GM18517 (cell line): ENCODE results near the gene RHOBTB3.
"Not testable (repeated sequence)": the region's sequence is repeated elsewhere in the genome, so short reads cannot be mapped to it uniquely, and the experiment has no call there.

Source experiments
- ATAC-seq: cut with Tn5 transposase; IDR thresholded peaks from one replicate; pipeline ENCODE4 v1.9.1; 2021; ENCODE audit warnings: mild to moderate bottlenecking, moderate library complexity; ENCODE audit not compliant: unreplicated experiment

Gene RHOBTB3

GRCh38 chr5:95730730-95731570 lies at the start of gene RHOBTB3:
TSS of gene RHOBTB3 (plus strand) at chr5:95731336. CDS start at chr5:95731683, 347 bp downstream.
- peak; percentile 39 for ATAC-seq

GRCh38 chr5:95682891-95683290 lies 48.2 kb upstream of the RHOBTB3 start, which contains the start of gene SPATA9:
TSS of gene SPATA9 (minus strand) at chr5:95682991. CDS start at chr5:95682854, 137 bp downstream.
- no peak for ATAC-seq

DNA sequence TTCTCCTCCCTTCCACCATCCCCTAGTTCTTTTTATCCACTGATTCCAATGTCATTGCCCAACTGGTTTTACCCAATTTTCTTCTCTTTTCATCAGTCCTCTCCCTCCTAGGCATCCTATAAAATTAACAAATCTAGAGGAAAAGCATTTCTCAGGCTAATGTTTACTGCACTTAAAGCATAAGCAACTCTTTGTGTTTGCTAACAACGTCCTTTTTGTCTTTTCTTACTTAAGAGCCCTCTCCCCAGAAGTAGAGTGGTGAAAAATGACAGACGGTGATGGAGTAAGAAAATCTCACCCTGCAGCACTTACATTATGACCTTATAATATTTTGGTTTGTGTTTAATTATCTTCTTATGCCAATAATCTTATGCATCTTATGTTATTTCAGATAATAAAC lies 46.8 kb upstream of the RHOBTB3 start:
- no peak for ATAC-seq

GRCh38 chr5:95686651-95687050 lies 44.5 kb upstream of the RHOBTB3 start:
- no peak for ATAC-seq

GRCh38 chr5:95689680-95690079 lies 41.5 kb upstream of the RHOBTB3 start:
- no peak for ATAC-seq

DNA sequence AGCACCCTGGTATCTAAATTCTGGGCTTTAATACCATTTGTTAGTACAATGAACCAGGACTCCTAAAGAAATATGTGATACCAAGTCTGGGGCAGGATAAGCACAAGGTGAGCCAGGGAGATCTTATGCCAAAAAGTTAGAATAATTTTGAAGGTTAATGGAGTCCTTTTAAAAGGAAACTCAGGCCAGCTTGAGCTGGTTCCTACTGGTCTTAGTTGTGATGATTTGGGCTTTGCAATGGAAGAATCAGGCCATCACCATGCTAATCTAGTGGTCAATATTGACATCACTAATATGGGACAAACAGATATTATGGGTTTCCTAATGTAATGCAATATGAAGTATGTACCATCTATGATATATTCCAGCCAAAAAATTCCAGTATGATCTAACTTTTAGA lies 40.8 kb upstream of the RHOBTB3 start:
- no peak for ATAC-seq

DNA sequence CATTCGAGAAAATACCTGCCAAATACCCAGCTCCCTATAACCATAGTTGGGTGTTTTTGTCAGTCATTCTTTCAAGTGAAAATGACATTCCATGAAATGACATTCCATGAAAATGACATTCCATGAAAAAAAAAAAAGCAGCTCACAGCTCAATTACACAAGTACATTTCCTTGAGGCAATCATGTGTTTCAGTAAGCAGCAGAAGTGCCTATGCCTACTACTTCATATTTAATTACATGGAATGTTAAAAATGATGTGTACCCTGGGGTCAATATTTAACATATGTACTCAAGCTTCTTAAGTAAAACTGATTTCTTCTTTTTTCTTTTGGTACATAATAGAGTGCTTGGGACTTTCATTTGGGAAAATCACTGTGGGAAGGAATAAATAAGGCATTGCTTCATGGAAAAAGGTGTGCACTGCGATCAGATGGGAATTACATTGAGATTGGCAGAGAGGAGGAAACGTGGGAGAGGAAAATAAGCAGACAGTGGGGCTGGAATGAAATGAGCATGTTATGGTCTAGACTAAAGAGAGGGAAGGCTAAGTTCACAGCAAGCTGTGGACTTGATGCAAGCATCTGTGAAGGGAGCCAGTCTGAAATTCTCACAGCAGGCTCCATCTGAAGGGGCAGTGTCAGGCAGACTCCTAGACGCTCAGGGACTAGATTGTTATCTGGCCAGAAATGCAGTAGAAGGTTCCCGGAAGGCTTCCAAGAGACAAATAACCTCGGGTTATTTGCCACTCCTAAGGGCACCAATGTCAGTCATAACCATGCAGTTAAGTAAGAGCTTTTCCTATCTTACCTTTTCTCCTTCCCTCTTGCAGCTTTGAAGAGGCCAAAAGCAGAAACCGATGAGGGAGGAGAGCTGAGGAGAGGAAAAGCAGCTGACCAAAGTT lies 33.1 kb upstream of the RHOBTB3 start:
- no peak for ATAC-seq

- ATAC-seq, result no peak
These were observed 31.8 kb upstream of the RHOBTB3 start for GRCh38 chr5:95699337-95699736.

DNA sequence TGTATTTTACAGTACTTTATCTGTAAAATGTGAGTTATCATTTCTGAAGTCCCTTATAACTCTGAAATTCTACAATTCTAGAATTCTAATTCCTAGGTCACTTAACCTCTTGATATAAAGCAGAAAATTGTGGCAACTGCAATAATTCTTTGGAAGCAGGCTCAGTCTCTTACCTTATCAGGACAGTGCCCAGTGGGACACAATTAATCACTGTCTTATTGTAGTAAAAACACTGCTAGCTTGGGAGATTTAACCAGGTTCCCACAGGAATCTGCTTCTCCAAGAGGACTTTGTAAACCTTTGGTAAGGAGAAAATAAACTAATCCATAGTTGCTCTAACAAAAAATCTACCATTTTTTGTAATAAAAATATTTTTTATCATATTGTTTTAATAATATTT lies 30.1 kb upstream of the RHOBTB3 start:
- no peak for ATAC-seq

DNA sequence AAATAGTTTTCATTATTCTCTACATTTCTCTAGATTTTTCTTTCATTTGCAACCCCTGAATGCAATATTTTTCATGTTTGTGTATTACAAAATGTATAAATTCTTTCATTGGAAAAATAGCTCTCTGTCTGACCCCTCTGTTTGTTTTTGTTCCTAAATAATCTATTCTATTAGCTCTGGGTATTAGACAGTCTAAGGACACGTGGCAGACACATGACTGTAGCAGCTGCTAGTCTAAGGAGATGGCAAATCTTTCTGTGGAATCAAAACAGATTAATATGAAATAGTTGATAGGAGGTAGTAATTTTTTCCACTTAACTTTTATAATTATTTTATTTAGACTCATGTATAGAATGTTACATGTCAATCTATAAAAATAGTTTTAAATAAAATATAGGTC lies 27.0 kb upstream of the RHOBTB3 start:
- no peak for ATAC-seq

- not testable (repeated sequence) for ATAC-seq
These were observed 24.9 kb upstream of the RHOBTB3 start for GRCh38 chr5:95706196-95706595.

DNA sequence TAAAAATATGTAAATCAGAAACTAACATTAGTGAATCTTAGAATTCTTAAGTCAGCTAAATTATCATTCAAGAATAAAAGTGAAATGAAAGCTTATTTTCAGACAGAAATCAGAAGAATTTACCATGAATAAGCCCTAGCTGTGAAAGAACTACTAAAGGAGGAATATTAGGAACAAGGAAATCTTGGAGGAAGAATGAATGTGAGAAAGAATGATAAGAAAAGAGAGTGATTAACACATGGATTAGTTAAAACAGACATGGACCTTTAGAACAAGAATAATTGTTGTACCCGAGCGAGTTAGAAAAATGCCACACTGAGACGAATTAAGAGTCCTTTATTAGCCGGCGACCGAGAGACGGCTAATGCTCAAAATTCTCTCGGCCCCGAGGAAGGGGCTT lies 24.1 kb upstream of the RHOBTB3 start:
- ATAC-seq, result no peak

- not testable (repeated sequence) for ATAC-seq
These were observed 23.5 kb upstream of the RHOBTB3 start for GRCh38 chr5:95707534-95708188.

GRCh38 chr5:95708876-95709275 lies 22.3 kb upstream of the RHOBTB3 start:
- ATAC-seq, result no peak

DNA sequence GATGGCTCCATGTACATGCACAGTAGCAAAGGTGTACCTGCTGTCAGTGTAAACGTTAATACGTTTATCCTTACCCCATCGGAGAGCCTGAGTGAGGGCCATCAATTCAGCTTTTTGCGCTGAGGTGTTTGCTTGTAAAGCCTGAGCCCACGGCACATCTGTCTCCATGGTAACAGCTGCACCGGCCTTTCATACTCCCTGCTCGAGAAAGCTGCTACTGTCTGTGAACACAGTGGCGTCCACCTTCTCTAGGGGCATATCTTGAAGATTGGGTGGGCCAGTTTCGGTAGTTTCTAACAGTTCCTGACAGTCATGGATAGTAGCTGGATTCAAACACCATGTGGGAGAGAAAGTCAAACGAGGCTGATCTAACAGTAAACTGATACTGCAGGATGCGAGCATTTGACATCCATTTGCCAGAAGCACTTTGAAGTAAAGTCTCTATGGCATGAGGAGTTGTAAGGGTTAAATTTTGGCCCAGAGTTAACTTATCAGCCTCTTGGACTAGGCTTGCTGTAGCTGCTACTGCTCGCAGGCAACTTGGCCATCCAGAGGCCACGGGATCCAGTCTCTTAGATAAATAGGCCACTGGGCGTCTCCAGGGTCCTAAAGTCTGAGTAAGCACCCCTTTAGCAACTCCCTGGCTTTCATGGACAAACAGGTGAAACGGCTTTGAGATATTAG lies 21.0 kb upstream of the RHOBTB3 start:
- ATAC-seq, result no peak

GRCh38 chr5:95710651-95711500 lies 20.3 kb upstream of the RHOBTB3 start:
- ATAC-seq, result not testable (repeated sequence)

- ATAC-seq, result no peak
These were observed 19.4 kb upstream of the RHOBTB3 start for GRCh38 chr5:95711501-95712346.

GRCh38 chr5:95712347-95712958 lies 18.7 kb upstream of the RHOBTB3 start:
- ATAC-seq, result no peak
